Keratinocyte (primary cell): Measurements from ENCODE around the gene MRPS27.

Source experiments
- CTCF ChIP-seq, 3 experiments: IDR thresholded peaks in 1 of 3; conservative IDR thresholded peaks in 1 of 3; optimal IDR thresholded peaks in 1 of 3; 2 replicates in 2 of 3; 3 replicates in 1 of 3; pipeline versions ENCODE3 to v1.5.1; 2011; ENCODE audit warnings: low read length in 3 of 3, mild to moderate bottlenecking in 3 of 3, moderate library complexity in 2 of 3, control low read depth in 1 of 3, inconsistent platforms in 1 of 3; ENCODE audit not compliant: insufficient read depth in 2 of 3; ENCODE audit errors: extremely low read depth in 1 of 3
- EZH2 ChIP-seq: IDR thresholded peaks from one replicate; pipeline ENCODE4 v1.6.1; 2012; ENCODE audit warnings: inconsistent platforms, mild to moderate bottlenecking, low read length, moderate library complexity

GRCh38 chr5:72300590-72301339 is 19.3 kb downstream of the MRPS27 start:
- TF ChIP-seq CTCF (optimal IDR thresholded peaks at IDR 0.05 in 1 of 3, IDR thresholded peaks at IDR 0.05 in 1 of 3, conservative IDR thresholded peaks at IDR 0.05 in 1 of 3; ENCODE audit: extremely low read depth in 1 of 3, insufficient read depth in 2 of 3, low read length in 3 of 3) (no peak), EZH2 (no peak)
